NCI-H2081 (cell line): ENCODE measurements around the gene SEMG1.

ENCODE experiments used
- DNase-seq, 2 experiments: peaks; one replicate each; lab custom pipeline; 2025; lab: John Stamatoyannopoulos, UW

Gene SEMG1

GRCh38 chr20:45206725-45207124, at the start of gene SEMG1:
Gene SEMG1 (plus strand): TSS chr20:45207033. CDS start chr20:45207054, 21 bp downstream.
- no peak for DNase-seq

GRCh38 chr20:45157962-45158361, 48.9 kb upstream of the SEMG1 start:
- no peak for DNase-seq

- no peak for DNase-seq
Measured at GRCh38 chr20:45163083-45163803, 43.6 kb upstream of the SEMG1 start.

- no peak for DNase-seq
Measured at GRCh38 chr20:45164906-45165305, 41.9 kb upstream of the SEMG1 start.

GRCh38 chr20:45173522-45173921, 33.3 kb upstream of the SEMG1 start:
- DNase-seq, result no peak

- no peak for DNase-seq
Measured at GRCh38 chr20:45174434-45175364, 32.1 kb upstream of the SEMG1 start, which contains the start of gene PI3. Gene PI3 (plus strand): TSS chr20:45174902. CDS start chr20:45174923, 21 bp downstream.

- no peak for DNase-seq
Measured at GRCh38 chr20:45176526-45177267, 30.1 kb upstream of the SEMG1 start.

GRCh38 chr20:45179166-45179565, 27.7 kb upstream of the SEMG1 start:
- DNase-seq, result no peak

GRCh38 chr20:45181639-45182038, 25.2 kb upstream of the SEMG1 start:
- DNase-seq, result no peak

GRCh38 chr20:45183084-45183483, 23.7 kb upstream of the SEMG1 start:
- no peak for DNase-seq

GRCh38 chr20:45187693-45188092, 19.1 kb upstream of the SEMG1 start:
- DNase-seq, result no peak

GRCh38 chr20:45189067-45189609, 17.7 kb upstream of the SEMG1 start:
- no peak for DNase-seq

- DNase-seq, result no peak
Measured at GRCh38 chr20:45189861-45190260, 17.0 kb upstream of the SEMG1 start.

- DNase-seq, result no peak
Measured at GRCh38 chr20:45191926-45192325, 14.9 kb upstream of the SEMG1 start.

GRCh38 chr20:45193331-45193730, 13.5 kb upstream of the SEMG1 start:
- no peak for DNase-seq

GRCh38 chr20:45209924-45210323, 3.1 kb downstream of the SEMG1 start:
- DNase-seq, result no peak

GRCh38 chr20:45211569-45212474, 5.0 kb downstream of the SEMG1 start:
- DNase-seq, result no peak

GRCh38 chr20:45212836-45213235, 6.0 kb downstream of the SEMG1 start:
- no peak for DNase-seq

- DNase-seq, result no peak
Measured at GRCh38 chr20:45218124-45218523, 11.3 kb downstream of the SEMG1 start.

- no peak for DNase-seq
Measured at GRCh38 chr20:45218636-45219035, 11.8 kb downstream of the SEMG1 start.

- no peak for DNase-seq
Measured at GRCh38 chr20:45221076-45221475, 14.2 kb downstream of the SEMG1 start, which contains the start of gene SEMG2. Gene SEMG2 (plus strand): TSS chr20:45221373. CDS start chr20:45221390, 17 bp downstream.
